WTC11 (cell line): ENCODE results near the gene KRTAP2-1. TPM values are rescaled to one million over a fixed set of nuclear protein-coding genes. Genes with fewer than 3 reads are reported as not detected.

Source experiments
- ATAC-seq: fragments of 200-7000 bp; cut with Tn5 transposase; 2 replicates; pipeline ENCODE4 v1.10.0; 2021; ENCODE audit warnings: mild to moderate bottlenecking, moderate library complexity
- CTCF ChIA-PET: fragments of 300-600 bp; sonication (Branson Sonifier 250); formaldehyde crosslinking; loops from one replicate; lab custom pipeline; 2021; ENCODE audit warnings: antibody characterized with exemption; lab: Charles Lee
- POLR2A ChIA-PET: fragments of 350-600 bp; sonication (Branson Sonifier 250); formaldehyde crosslinking; loops from one replicate; lab custom pipeline; 2021; ENCODE audit warnings: antibody characterized with exemption; lab: Charles Lee
- DNase-seq: peaks from one replicate; pipeline ENCODE4 v3.0.0; 2021; ENCODE audit warnings: low spot score
- H3K27ac Mint-ChIP-seq: 2 replicates; pipeline ENCODE4 v1.8.0; 2021; ENCODE audit warnings: mixed read lengths
- H3K27me3 Mint-ChIP-seq: 2 replicates; pipeline ENCODE4 v1.8.0; 2021; ENCODE audit warnings: low read depth, mild to moderate bottlenecking, moderate library complexity, mixed read lengths
- H3K36me3 Mint-ChIP-seq: 2 replicates; pipeline ENCODE4 v1.8.0; 2021; ENCODE audit warnings: mixed read lengths
- H3K4me1 Mint-ChIP-seq: 2 replicates; pipeline ENCODE4 v1.8.0; 2022; ENCODE audit warnings: mixed read lengths
- H3K4me3 Mint-ChIP-seq: 2 replicates; pipeline ENCODE4 v1.8.0; 2021; ENCODE audit warnings: mild to moderate bottlenecking, moderate library complexity, mixed read lengths
- H3K9me3 Mint-ChIP-seq: 2 replicates; pipeline ENCODE4 v1.8.0; 2021; ENCODE audit warnings: mixed read lengths
- ATF1 ChIP-seq: sonication (generic); formaldehyde crosslinking; IDR thresholded peaks from 2 replicates; pipeline ENCODE4 v1.8.1; 2023; ENCODE audit warnings: mild to moderate bottlenecking, moderate library complexity, missing genetic modification reagents
- FOXK1 ChIP-seq: sonication (generic); formaldehyde crosslinking; IDR thresholded peaks from 2 replicates; pipeline ENCODE4 v1.8.0; 2022; ENCODE audit warnings: mild to moderate bottlenecking, moderate library complexity, missing genetic modification reagents
- FOXP1 ChIP-seq: sonication (generic); formaldehyde crosslinking; IDR thresholded peaks from 2 replicates; pipeline ENCODE4 v1.8.0; 2022; ENCODE audit warnings: missing genetic modification reagents, mild to moderate bottlenecking, moderate library complexity, borderline replicate concordance
- IRF1 ChIP-seq: sonication (generic); formaldehyde crosslinking; IDR thresholded peaks from 2 replicates; pipeline ENCODE4 v1.8.0; 2023; ENCODE audit warnings: missing genetic modification reagents
- IRF2 ChIP-seq: sonication (generic); formaldehyde crosslinking; IDR thresholded peaks from 2 replicates; pipeline ENCODE4 v1.8.0; 2022; ENCODE audit warnings: low read depth, missing genetic modification reagents, borderline replicate concordance
- MYBL2 ChIP-seq: sonication (generic); formaldehyde crosslinking; IDR thresholded peaks from 2 replicates; pipeline ENCODE4 v1.8.1; 2023; ENCODE audit warnings: mild to moderate bottlenecking, moderate library complexity, missing genetic modification reagents
- NFATC4 ChIP-seq: fragments of 250-450 bp; sonication (Bioruptor Pico); IDR thresholded peaks from 2 replicates; pipeline ENCODE4 v1.9.0; 2021; ENCODE audit warnings: mild to moderate bottlenecking
- NFE2L1 ChIP-seq: sonication (generic); formaldehyde crosslinking; IDR thresholded peaks from 2 replicates; pipeline ENCODE4 v1.8.1; 2023; ENCODE audit warnings: missing genetic modification reagents
- PRRX2 ChIP-seq: fragments of 250-450 bp; sonication (Bioruptor Pico); IDR thresholded peaks from 2 replicates; pipeline ENCODE4 v1.8.0; 2021; ENCODE audit warnings: mild to moderate bottlenecking
- RORB ChIP-seq: fragments of 250-450 bp; sonication (Bioruptor Pico); IDR thresholded peaks from 2 replicates; pipeline ENCODE4 v1.9.0; 2021; ENCODE audit warnings: mild to moderate bottlenecking
- SMAD3 ChIP-seq: sonication (generic); formaldehyde crosslinking; IDR thresholded peaks from 2 replicates; pipeline ENCODE4 v1.8.0; 2022; ENCODE audit warnings: missing genetic modification reagents, mild to moderate bottlenecking, borderline replicate concordance
- SOX15 ChIP-seq: fragments of 250-450 bp; sonication (Bioruptor Pico); IDR thresholded peaks from 2 replicates; pipeline ENCODE4 v1.9.0; 2021; ENCODE audit warnings: mild to moderate bottlenecking
- ZNF317 ChIP-seq: sonication (generic); formaldehyde crosslinking; IDR thresholded peaks from 2 replicates; pipeline ENCODE4 v1.8.1; 2023; ENCODE audit warnings: low read depth, mild to moderate bottlenecking, moderate library complexity, missing genetic modification reagents, borderline replicate concordance
- ZNF396 ChIP-seq: fragments of 250-450 bp; sonication (Bioruptor Pico); IDR thresholded peaks from 2 replicates; pipeline ENCODE4 v1.8.0; 2021; ENCODE audit warnings: mild to moderate bottlenecking, moderate library complexity, borderline replicate concordance
- ZNF423 ChIP-seq: fragments of 250-450 bp; sonication (Bioruptor Pico); IDR thresholded peaks from 2 replicates; pipeline ENCODE4 v2.1.2; 2022; ENCODE audit warnings: mild to moderate bottlenecking, moderate library complexity
- total RNA-seq: library from RNA; stranded (reverse); gene quantifications from 3 replicates; pipeline ENCODE4 v1.2.3, GENCODE V29; 2021
- TF ChIP-seq, protein P1 (sequence below): sonication (generic); formaldehyde crosslinking; IDR thresholded peaks from 2 replicates; pipeline ENCODE4 v1.8.1; 2023; ENCODE audit warnings: mild to moderate bottlenecking, missing genetic modification reagents
- TF ChIP-seq, protein P2 (sequence below): fragments of 250-450 bp; sonication (Bioruptor Pico); IDR thresholded peaks from 2 replicates; pipeline ENCODE4 v1.9.0; 2021; ENCODE audit warnings: mild to moderate bottlenecking, borderline replicate concordance
- TF ChIP-seq, protein P3 (sequence below): sonication (generic); formaldehyde crosslinking; IDR thresholded peaks from 2 replicates; pipeline ENCODE4 v1.8.1; 2022; ENCODE audit warnings: low read depth, mild to moderate bottlenecking, moderate library complexity, missing genetic modification reagents, borderline replicate concordance
- TF ChIP-seq, protein P4 (sequence below): sonication (generic); formaldehyde crosslinking; IDR thresholded peaks from 2 replicates; pipeline ENCODE4 v1.8.1; 2022; ENCODE audit warnings: low read depth, missing genetic modification reagents, borderline replicate concordance
- TF ChIP-seq, protein P5 (sequence below): fragments of 200-600 bp; IDR thresholded peaks from 2 replicates; pipeline ENCODE4 v1.8.0; 2022; ENCODE audit warnings: antibody characterized with exemption

Gene KRTAP2-1
- total RNA-seq, 1 experiment from 2014 or later, result not detected

DNA sequence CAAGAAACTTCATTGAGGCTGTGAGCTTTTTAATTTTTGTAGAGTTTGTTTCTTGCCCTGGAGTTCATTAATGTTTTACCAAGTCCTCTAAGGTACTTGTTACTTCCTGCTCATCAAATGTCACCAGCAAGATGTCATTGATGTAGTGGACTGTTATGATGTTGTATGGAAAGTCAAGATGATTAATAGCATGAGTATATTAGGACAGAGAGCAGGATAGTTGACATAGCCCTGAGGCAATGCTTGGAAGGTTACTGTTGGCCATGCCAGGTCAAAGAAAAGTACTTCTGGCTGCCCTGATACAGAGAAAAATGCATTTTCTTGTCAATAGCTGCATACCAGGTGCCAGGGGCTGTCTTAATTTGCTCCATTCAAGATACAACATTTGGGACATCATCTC, 26.8 kb downstream of the KRTAP2-1 start (continued):
- TF ChIP-seq, protein P1, sequence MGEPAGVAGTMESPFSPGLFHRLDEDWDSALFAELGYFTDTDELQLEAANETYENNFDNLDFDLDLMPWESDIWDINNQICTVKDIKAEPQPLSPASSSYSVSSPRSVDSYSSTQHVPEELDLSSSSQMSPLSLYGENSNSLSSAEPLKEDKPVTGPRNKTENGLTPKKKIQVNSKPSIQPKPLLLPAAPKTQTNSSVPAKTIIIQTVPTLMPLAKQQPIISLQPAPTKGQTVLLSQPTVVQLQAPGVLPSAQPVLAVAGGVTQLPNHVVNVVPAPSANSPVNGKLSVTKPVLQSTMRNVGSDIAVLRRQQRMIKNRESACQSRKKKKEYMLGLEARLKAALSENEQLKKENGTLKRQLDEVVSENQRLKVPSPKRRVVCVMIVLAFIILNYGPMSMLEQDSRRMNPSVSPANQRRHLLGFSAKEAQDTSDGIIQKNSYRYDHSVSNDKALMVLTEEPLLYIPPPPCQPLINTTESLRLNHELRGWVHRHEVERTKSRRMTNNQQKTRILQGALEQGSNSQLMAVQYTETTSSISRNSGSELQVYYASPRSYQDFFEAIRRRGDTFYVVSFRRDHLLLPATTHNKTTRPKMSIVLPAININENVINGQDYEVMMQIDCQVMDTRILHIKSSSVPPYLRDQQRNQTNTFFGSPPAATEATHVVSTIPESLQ (CRISPR knock-in tag), result no peak
- TF ChIP-seq ZNF396 (CRISPR knock-in tag) (no peak), ZNF317 (no peak), NFATC4 (CRISPR knock-in tag) (no peak), PRRX2 (CRISPR knock-in tag) (no peak), SOX15 (CRISPR knock-in tag) (no peak), SMAD3 (CRISPR knock-in tag) (no peak), ZNF423 (CRISPR knock-in tag) (no peak), FOXK1 (CRISPR knock-in tag) (no peak), RORB (CRISPR knock-in tag) (no peak)

- no peaks in the 10 kb centered on the region for H3K36me3 Mint-ChIP-seq
- H3K27ac Mint-ChIP-seq, result no peak overlapping the region
- H3K4me1 Mint-ChIP-seq, result no peaks in the 10 kb centered on the region
- no peak for DNase-seq
- no peaks in the 10 kb centered on the region for H3K27me3 Mint-ChIP-seq
- ATAC-seq, result no peak
- ChIA-PET POLR2A (no interaction called here), CTCF (no interaction called here)
- H3K9me3 Mint-ChIP-seq, result peaks cover 13% of the 10 kb centered on the region
- H3K4me3 Mint-ChIP-seq, result no peak overlapping the region
- TF ChIP-seq, protein P2, sequence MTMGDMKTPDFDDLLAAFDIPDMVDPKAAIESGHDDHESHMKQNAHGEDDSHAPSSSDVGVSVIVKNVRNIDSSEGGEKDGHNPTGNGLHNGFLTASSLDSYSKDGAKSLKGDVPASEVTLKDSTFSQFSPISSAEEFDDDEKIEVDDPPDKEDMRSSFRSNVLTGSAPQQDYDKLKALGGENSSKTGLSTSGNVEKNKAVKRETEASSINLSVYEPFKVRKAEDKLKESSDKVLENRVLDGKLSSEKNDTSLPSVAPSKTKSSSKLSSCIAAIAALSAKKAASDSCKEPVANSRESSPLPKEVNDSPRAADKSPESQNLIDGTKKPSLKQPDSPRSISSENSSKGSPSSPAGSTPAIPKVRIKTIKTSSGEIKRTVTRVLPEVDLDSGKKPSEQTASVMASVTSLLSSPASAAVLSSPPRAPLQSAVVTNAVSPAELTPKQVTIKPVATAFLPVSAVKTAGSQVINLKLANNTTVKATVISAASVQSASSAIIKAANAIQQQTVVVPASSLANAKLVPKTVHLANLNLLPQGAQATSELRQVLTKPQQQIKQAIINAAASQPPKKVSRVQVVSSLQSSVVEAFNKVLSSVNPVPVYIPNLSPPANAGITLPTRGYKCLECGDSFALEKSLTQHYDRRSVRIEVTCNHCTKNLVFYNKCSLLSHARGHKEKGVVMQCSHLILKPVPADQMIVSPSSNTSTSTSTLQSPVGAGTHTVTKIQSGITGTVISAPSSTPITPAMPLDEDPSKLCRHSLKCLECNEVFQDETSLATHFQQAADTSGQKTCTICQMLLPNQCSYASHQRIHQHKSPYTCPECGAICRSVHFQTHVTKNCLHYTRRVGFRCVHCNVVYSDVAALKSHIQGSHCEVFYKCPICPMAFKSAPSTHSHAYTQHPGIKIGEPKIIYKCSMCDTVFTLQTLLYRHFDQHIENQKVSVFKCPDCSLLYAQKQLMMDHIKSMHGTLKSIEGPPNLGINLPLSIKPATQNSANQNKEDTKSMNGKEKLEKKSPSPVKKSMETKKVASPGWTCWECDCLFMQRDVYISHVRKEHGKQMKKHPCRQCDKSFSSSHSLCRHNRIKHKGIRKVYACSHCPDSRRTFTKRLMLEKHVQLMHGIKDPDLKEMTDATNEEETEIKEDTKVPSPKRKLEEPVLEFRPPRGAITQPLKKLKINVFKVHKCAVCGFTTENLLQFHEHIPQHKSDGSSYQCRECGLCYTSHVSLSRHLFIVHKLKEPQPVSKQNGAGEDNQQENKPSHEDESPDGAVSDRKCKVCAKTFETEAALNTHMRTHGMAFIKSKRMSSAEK, result no peak
- TF ChIP-seq, protein P3, sequence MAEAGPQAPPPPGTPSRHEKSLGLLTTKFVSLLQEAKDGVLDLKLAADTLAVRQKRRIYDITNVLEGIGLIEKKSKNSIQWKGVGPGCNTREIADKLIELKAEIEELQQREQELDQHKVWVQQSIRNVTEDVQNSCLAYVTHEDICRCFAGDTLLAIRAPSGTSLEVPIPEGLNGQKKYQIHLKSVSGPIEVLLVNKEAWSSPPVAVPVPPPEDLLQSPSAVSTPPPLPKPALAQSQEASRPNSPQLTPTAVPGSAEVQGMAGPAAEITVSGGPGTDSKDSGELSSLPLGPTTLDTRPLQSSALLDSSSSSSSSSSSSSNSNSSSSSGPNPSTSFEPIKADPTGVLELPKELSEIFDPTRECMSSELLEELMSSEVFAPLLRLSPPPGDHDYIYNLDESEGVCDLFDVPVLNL (CRISPR knock-in tag), result no peak
- TF ChIP-seq, protein P4, sequence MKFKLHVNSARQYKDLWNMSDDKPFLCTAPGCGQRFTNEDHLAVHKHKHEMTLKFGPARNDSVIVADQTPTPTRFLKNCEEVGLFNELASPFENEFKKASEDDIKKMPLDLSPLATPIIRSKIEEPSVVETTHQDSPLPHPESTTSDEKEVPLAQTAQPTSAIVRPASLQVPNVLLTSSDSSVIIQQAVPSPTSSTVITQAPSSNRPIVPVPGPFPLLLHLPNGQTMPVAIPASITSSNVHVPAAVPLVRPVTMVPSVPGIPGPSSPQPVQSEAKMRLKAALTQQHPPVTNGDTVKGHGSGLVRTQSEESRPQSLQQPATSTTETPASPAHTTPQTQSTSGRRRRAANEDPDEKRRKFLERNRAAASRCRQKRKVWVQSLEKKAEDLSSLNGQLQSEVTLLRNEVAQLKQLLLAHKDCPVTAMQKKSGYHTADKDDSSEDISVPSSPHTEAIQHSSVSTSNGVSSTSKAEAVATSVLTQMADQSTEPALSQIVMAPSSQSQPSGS (CRISPR knock-in tag), result no peak
- TF ChIP-seq IRF2 (no peak), NFE2L1 (CRISPR knock-in tag) (no peak), FOXP1 (CRISPR knock-in tag) (no peak), MYBL2 (CRISPR knock-in tag) (no peak), IRF1 (no peak), ATF1 (CRISPR knock-in tag) (no peak)
- TF ChIP-seq, protein P5, sequence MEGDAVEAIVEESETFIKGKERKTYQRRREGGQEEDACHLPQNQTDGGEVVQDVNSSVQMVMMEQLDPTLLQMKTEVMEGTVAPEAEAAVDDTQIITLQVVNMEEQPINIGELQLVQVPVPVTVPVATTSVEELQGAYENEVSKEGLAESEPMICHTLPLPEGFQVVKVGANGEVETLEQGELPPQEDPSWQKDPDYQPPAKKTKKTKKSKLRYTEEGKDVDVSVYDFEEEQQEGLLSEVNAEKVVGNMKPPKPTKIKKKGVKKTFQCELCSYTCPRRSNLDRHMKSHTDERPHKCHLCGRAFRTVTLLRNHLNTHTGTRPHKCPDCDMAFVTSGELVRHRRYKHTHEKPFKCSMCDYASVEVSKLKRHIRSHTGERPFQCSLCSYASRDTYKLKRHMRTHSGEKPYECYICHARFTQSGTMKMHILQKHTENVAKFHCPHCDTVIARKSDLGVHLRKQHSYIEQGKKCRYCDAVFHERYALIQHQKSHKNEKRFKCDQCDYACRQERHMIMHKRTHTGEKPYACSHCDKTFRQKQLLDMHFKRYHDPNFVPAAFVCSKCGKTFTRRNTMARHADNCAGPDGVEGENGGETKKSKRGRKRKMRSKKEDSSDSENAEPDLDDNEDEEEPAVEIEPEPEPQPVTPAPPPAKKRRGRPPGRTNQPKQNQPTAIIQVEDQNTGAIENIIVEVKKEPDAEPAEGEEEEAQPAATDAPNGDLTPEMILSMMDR, result no peak
Measured at GRCh38 chr17:41019415-41019814, 27.7 kb downstream of the KRTAP2-1 start.
